GM23338 (cell line): Measurements from ENCODE around the gene DNAAF8. TPM values are rescaled to one million over a fixed set of nuclear protein-coding genes. Genes with fewer than 3 reads are reported as not detected.

Experiments
- ATAC-seq: fragments of 200-7000 bp; cut with Tn5 transposase; 3 replicates; pipeline ENCODE4 v1.9.1; 2020
- DNase-seq: peaks from one replicate; pipeline ENCODE4 v3.0.0-alpha.2; 2015; ENCODE audit warnings: low spot score
- H2AFZ ChIP-seq: fragments of 200-600 bp; sonication (generic); 2 replicates; pipeline ENCODE4 v1.8.0; 2016; ENCODE audit warnings: antibody characterized with exemption, mild to moderate bottlenecking, moderate library complexity
- H3F3A ChIP-seq: fragments of 200-600 bp; sonication (generic); replicated peaks from 2 replicates; pipeline ENCODE4 v1.8.0; 2017; ENCODE audit warnings: antibody characterized with exemption, mixed run types, low read depth
- H3K27ac ChIP-seq: fragments of 200-600 bp; sonication (generic); 2 replicates; pipeline ENCODE4 v1.6.1; 2016; ENCODE audit warnings: low read depth
- H3K27me3 ChIP-seq: fragments of 200-600 bp; sonication (generic); 2 replicates; pipeline ENCODE4 v1.8.0; 2016; ENCODE audit warnings: mild to moderate bottlenecking, mixed run types, moderate library complexity; ENCODE audit not compliant: insufficient read depth
- H3K36me3 ChIP-seq: fragments of 200-600 bp; sonication (generic); 2 replicates; pipeline ENCODE4 v1.8.0; 2016; ENCODE audit warnings: mild to moderate bottlenecking; ENCODE audit not compliant: insufficient read depth
- H3K4me1 ChIP-seq: fragments of 200-600 bp; sonication (generic); 2 replicates; pipeline ENCODE4 v1.8.0; 2016; ENCODE audit warnings: mild to moderate bottlenecking, moderate library complexity; ENCODE audit not compliant: insufficient read depth
- H3K4me2 ChIP-seq: fragments of 200-600 bp; sonication (generic); 2 replicates; pipeline ENCODE4 v1.7.1; 2017; ENCODE audit warnings: mixed run types
- H3K4me3 ChIP-seq: fragments of 200-600 bp; sonication (generic); 2 replicates; pipeline ENCODE4 v1.6.1; 2016; ENCODE audit warnings: mixed run types
- H3K79me2 ChIP-seq: fragments of 200-600 bp; sonication (generic); replicated peaks from 2 replicates; pipeline ENCODE4 v1.8.0; 2017; ENCODE audit warnings: mild to moderate bottlenecking; ENCODE audit not compliant: insufficient read depth
- H3K9me2 ChIP-seq: fragments of 200-600 bp; sonication (generic); 2 replicates; pipeline ENCODE4 v1.8.0; 2017; ENCODE audit not compliant: insufficient read depth
- H4K20me1 ChIP-seq: fragments of 200-600 bp; sonication (generic); replicated peaks from 2 replicates; pipeline ENCODE4 v1.8.0; 2017; ENCODE audit warnings: mild to moderate bottlenecking; ENCODE audit not compliant: insufficient read depth
- H3K27ac Mint-ChIP-seq: 2 replicates; pipeline ENCODE4 v1.8.0; 2020; ENCODE audit warnings: inconsistent platforms, mild to moderate bottlenecking, moderate library complexity, mixed read lengths
- H3K27me3 Mint-ChIP-seq: 3 replicates; pipeline ENCODE4 v1.8.0; 2022; ENCODE audit warnings: low read depth, mild to moderate bottlenecking, moderate library complexity, mixed read lengths, inconsistent platforms; ENCODE audit not compliant: insufficient read depth, poor library complexity
- H3K36me3 Mint-ChIP-seq: 3 replicates; pipeline ENCODE4 v1.8.0; 2021; ENCODE audit warnings: low read depth, mild to moderate bottlenecking, inconsistent platforms, moderate library complexity, mixed read lengths
- H3K4me1 Mint-ChIP-seq: 3 replicates; pipeline ENCODE4 v1.8.0; 2020; ENCODE audit warnings: mild to moderate bottlenecking, inconsistent platforms, mixed read lengths
- H3K4me3 Mint-ChIP-seq: 3 replicates; pipeline ENCODE4 v1.8.0; 2021; ENCODE audit warnings: moderate library complexity, mild to moderate bottlenecking, inconsistent platforms, mixed read lengths
- H3K9me3 Mint-ChIP-seq: 3 replicates; pipeline ENCODE4 v1.8.0; 2020; ENCODE audit warnings: moderate library complexity, mild to moderate bottlenecking, inconsistent platforms, mixed read lengths
- CREB1 ChIP-seq: fragments of 250-450 bp; sonication (Bioruptor Pico); IDR thresholded peaks from 2 replicates; pipeline ENCODE4 v1.5.0; 2020; ENCODE audit warnings: low read depth, mild to moderate bottlenecking, moderate library complexity
- CTCF ChIP-seq, 2 experiments: fragments of 200-600 bp in 1 of 2; sonication (generic) in 1 of 2; conservative IDR thresholded peaks; 2 replicates each; pipeline versions ENCODE4 v1.5.1 to v1.6.1; 2016 to 2017; ENCODE audit warnings: antibody characterized with exemption in 2 of 2, low read depth in 2 of 2, mild to moderate bottlenecking in 2 of 2, moderate library complexity in 1 of 2
- ETS1 ChIP-seq: IDR thresholded peaks from 2 replicates; pipeline ENCODE4 v1.6.1; 2016; ENCODE audit warnings: antibody characterized with exemption
- EZH2 ChIP-seq: fragments of 200-600 bp; sonication (generic); IDR thresholded peaks from one replicate; pipeline ENCODE4 v1.8.0; 2017; ENCODE audit warnings: antibody characterized with exemption, mild to moderate bottlenecking, low read depth; ENCODE audit not compliant: unreplicated experiment
- EZH2phosphoT487 ChIP-seq: fragments of 200-600 bp; sonication (generic); IDR thresholded peaks from one replicate; pipeline ENCODE4 v1.8.1; 2018; ENCODE audit warnings: antibody characterized with exemption; ENCODE audit not compliant: unreplicated experiment
- NANOG ChIP-seq: IDR thresholded peaks from 2 replicates; pipeline ENCODE4 v1.6.1; 2016; ENCODE audit warnings: antibody characterized with exemption, borderline replicate concordance
- REST ChIP-seq: IDR thresholded peaks from one replicate; pipeline ENCODE4 v1.6.1; 2018; ENCODE audit warnings: antibody characterized with exemption; ENCODE audit not compliant: unreplicated experiment
- STAT1 ChIP-seq: IDR thresholded peaks from one replicate; pipeline ENCODE4 v1.6.1; 2016; ENCODE audit warnings: antibody characterized with exemption; ENCODE audit not compliant: unreplicated experiment
- ZNF114 ChIP-seq: fragments of 250-450 bp; sonication (Bioruptor Pico); IDR thresholded peaks from 2 replicates; pipeline ENCODE4 v1.5.0; 2020; ENCODE audit warnings: mild to moderate bottlenecking, moderate library complexity
- polyA plus RNA-seq: library from polyadenylated mRNA; unstranded; fragments of >200 nt; fragmentation: Nextera tagmentation; extraction: Ambion mirVana; gene quantifications from 2 replicates; pipeline ENCODE4 v1.2.1, GENCODE V29; 2016
- total RNA-seq: library from RNA; depleted of rRNA; stranded (reverse); fragments of >200 nt; shearing (Covaris generic); gene quantifications from 2 replicates; pipeline ENCODE4 v1.2.3, GENCODE V29; 2014
- TF ChIP-seq, protein P1 (sequence below): fragments of 250-450 bp; sonication (Bioruptor Pico); IDR thresholded peaks from 2 replicates; pipeline ENCODE4 v1.5.0; 2020; ENCODE audit warnings: mild to moderate bottlenecking, moderate library complexity

Gene DNAAF8
- total and polyA plus RNA-seq, 2 experiments from 2014 or later = 0.34 to 1.3 TPM

- Histone ChIP-seq H3K4me2 (no peak overlapping the region), H3K27me3 (no peaks in the 10 kb centered on the region), H3K4me1 (no peaks in the 10 kb centered on the region), H2AFZ (no peak overlapping the region), H3K79me2 (no peaks in the 10 kb centered on the region), H3K27ac (no peak overlapping the region), H4K20me1 (no peaks in the 10 kb centered on the region; the same call in 1 of the 2 replicates), H3K4me3 (no peak overlapping the region), H3K9me2 (no peaks in the 10 kb centered on the region), H3F3A (peaks cover 5% of the 10 kb centered on the region; the same call in 1 of the 2 replicates), H3K36me3 (peaks cover 9% of the 10 kb centered on the region; the same call in 1 of the 2 replicates)
- H3K36me3 Mint-ChIP-seq = peaks cover 44% of the 10 kb centered on the region
- TF ChIP-seq EZH2 (no peak), ETS1 (no peak), REST (no peak), STAT1 (no peak), CREB1 (CRISPR knock-in tag) (no peak), NANOG (no peak), ZNF114 (CRISPR knock-in tag) (no peak), EZH2phosphoT487 (no peak), CTCF (conservative IDR thresholded peaks at IDR 0.05; ENCODE audit: low read depth in 2 of 2) (no peak)
- TF ChIP-seq, protein P1, sequence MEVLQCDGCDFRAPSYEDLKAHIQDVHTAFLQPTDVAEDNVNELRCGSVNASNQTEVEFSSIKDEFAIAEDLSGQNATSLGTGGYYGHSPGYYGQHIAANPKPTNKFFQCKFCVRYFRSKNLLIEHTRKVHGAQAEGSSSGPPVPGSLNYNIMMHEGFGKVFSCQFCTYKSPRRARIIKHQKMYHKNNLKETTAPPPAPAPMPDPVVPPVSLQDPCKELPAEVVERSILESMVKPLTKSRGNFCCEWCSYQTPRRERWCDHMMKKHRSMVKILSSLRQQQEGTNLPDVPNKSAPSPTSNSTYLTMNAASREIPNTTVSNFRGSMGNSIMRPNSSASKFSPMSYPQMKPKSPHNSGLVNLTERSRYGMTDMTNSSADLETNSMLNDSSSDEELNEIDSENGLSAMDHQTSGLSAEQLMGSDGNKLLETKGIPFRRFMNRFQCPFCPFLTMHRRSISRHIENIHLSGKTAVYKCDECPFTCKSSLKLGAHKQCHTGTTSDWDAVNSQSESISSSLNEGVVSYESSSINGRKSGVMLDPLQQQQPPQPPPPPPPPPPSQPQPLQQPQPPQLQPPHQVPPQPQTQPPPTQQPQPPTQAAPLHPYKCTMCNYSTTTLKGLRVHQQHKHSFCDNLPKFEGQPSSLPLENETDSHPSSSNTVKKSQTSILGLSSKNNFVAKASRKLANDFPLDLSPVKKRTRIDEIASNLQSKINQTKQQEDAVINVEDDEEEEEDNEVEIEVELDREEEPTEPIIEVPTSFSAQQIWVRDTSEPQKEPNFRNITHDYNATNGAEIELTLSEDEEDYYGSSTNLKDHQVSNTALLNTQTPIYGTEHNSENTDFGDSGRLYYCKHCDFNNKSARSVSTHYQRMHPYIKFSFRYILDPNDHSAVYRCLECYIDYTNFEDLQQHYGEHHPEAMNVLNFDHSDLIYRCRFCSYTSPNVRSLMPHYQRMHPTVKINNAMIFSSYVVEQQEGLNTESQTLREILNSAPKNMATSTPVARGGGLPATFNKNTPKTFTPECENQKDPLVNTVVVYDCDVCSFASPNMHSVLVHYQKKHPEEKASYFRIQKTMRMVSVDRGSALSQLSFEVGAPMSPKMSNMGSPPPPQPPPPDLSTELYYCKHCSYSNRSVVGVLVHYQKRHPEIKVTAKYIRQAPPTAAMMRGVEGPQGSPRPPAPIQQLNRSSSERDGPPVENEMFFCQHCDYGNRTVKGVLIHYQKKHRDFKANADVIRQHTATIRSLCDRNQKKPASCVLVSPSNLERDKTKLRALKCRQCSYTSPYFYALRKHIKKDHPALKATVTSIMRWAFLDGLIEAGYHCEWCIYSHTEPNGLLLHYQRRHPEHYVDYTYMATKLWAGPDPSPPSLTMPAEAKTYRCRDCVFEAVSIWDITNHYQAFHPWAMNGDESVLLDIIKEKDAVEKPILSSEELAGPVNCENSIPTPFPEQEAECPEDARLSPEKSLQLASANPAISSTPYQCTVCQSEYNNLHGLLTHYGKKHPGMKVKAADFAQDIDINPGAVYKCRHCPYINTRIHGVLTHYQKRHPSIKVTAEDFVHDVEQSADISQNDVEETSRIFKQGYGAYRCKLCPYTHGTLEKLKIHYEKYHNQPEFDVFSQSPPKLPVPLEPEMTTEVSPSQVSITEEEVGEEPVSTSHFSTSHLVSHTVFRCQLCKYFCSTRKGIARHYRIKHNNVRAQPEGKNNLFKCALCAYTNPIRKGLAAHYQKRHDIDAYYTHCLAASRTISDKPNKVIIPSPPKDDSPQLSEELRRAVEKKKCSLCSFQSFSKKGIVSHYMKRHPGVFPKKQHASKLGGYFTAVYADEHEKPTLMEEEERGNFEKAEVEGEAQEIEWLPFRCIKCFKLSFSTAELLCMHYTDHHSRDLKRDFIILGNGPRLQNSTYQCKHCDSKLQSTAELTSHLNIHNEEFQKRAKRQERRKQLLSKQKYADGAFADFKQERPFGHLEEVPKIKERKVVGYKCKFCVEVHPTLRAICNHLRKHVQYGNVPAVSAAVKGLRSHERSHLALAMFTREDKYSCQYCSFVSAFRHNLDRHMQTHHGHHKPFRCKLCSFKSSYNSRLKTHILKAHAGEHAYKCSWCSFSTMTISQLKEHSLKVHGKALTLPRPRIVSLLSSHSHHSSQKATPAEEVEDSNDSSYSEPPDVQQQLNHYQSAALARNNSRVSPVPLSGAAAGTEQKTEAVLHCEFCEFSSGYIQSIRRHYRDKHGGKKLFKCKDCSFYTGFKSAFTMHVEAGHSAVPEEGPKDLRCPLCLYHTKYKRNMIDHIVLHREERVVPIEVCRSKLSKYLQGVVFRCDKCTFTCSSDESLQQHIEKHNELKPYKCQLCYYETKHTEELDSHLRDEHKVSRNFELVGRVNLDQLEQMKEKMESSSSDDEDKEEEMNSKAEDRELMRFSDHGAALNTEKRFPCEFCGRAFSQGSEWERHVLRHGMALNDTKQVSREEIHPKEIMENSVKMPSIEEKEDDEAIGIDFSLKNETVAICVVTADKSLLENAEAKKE (CRISPR knock-in tag) = no peak
- no peak for DNase-seq
- ATAC-seq = no peak
- H3K9me3 Mint-ChIP-seq = no peaks in the 10 kb centered on the region; the same call in 2 of the 3 replicates
- peaks cover 9% of the 10 kb centered on the region for H3K27me3 Mint-ChIP-seq
- H3K4me3 Mint-ChIP-seq = no peak overlapping the region
- H3K27ac Mint-ChIP-seq = no peak overlapping the region
- peaks cover 6% of the 10 kb centered on the region; the same call in 1 of the 3 replicates for H3K4me1 Mint-ChIP-seq
Observed at GRCh38 chr16:4699046-4699556, 35.2 kb upstream of the DNAAF8 start.
